GM21786 (cell line): ENCODE results near the gene EDARADD.
"Not testable (repeated sequence)": the region's sequence is repeated elsewhere in the genome, so short reads cannot be mapped to it uniquely, and the experiment has no call there.

Experiments
- ATAC-seq: cut with Tn5 transposase; IDR thresholded peaks from one replicate; pipeline ENCODE4 v1.9.1; 2021; ENCODE audit not compliant: unreplicated experiment

EDARADD gene

GRCh38 chr1:236393681-236394481 lies at the start of gene EDARADD:
TSS of gene EDARADD (plus strand) at chr1:236394286. CDS start at chr1:236394445, 159 bp downstream.
- ATAC-seq = no peak

- no peak for ATAC-seq
Measured at GRCh38 chr1:236345728-236346127, 48.4 kb upstream of the EDARADD start.

- no peak for ATAC-seq
Measured at GRCh38 chr1:236348071-236348470, 46.0 kb upstream of the EDARADD start.

- no peak for ATAC-seq
Measured at GRCh38 chr1:236350308-236350707, 43.8 kb upstream of the EDARADD start.

GRCh38 chr1:236351875-236352573 lies 42.1 kb upstream of the EDARADD start:
- no peak for ATAC-seq

- ATAC-seq = not testable (repeated sequence)
Measured at GRCh38 chr1:236352747-236353146, 41.3 kb upstream of the EDARADD start.

- ATAC-seq = no peak
Measured at GRCh38 chr1:236353813-236354212, 40.3 kb upstream of the EDARADD start.

- no peak for ATAC-seq
Measured at GRCh38 chr1:236354330-236355147, 39.5 kb upstream of the EDARADD start.

- no peak for ATAC-seq
Measured at GRCh38 chr1:236356141-236356540, 37.9 kb upstream of the EDARADD start.

GRCh38 chr1:236361909-236362590 lies 32.0 kb upstream of the EDARADD start:
- no peak for ATAC-seq

GRCh38 chr1:236363237-236363636 lies 30.8 kb upstream of the EDARADD start:
- ATAC-seq = no peak

- no peak for ATAC-seq
Measured at GRCh38 chr1:236365999-236366570, 28.0 kb upstream of the EDARADD start.

- not testable (repeated sequence) for ATAC-seq
Measured at GRCh38 chr1:236366681-236367080, 27.4 kb upstream of the EDARADD start.

GRCh38 chr1:236370420-236370819 lies 23.7 kb upstream of the EDARADD start:
- no peak for ATAC-seq

- ATAC-seq = no peak
Measured at GRCh38 chr1:236371083-236371482, 23.0 kb upstream of the EDARADD start.

- no peak for ATAC-seq
Measured at GRCh38 chr1:236377832-236378535, 16.1 kb upstream of the EDARADD start.

GRCh38 chr1:236381565-236382158 lies 12.4 kb upstream of the EDARADD start:
- no peak for ATAC-seq

GRCh38 chr1:236388332-236388731 lies 5.8 kb upstream of the EDARADD start:
- no peak for ATAC-seq

- no peak for ATAC-seq
Measured at GRCh38 chr1:236389253-236389652, 4.8 kb upstream of the EDARADD start.
